ENCODE measurements around the gene GPC5. TPM values are rescaled to one million over a fixed set of nuclear protein-coding genes. Genes with fewer than 3 reads are reported as not detected.

GPC5 gene
- total and polyA plus RNA-seq, 9 of the 15 experiments (the other 6 are each of a cell fraction or from before 2014, with no cell fraction given) = 0.18 to 0.27 TPM; not detected in 7

DNA sequence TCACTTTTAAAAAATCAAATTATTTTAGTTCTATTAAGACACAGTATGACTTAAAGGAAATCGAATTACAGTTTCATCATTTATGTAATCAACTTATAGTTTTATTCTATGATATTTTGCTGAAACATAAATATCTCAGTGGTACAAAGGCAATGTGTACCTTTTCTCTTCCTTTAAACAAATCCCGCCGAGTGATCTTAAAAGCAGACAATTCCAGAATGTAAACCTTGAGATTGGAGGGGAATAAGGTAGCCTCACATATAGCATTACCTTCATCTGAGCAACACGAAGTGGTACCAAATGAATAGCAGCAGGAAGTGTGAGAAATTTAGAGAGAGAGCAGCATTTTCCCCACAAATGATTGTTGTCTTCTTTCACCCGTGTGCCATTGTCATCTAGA lies 986.0 kb downstream of the GPC5 start (continued):
- TF ChIP-seq XRCC3 (IDR thresholded peaks at IDR 0.05) (no peak), HMG20A (CRISPR knock-in tag; conservative IDR thresholded peaks at IDR 0.05) (0 out of 2 replicates have a peak, but pooled peaks have one; percentile 30)
- TF ChIP-seq, protein P1, sequence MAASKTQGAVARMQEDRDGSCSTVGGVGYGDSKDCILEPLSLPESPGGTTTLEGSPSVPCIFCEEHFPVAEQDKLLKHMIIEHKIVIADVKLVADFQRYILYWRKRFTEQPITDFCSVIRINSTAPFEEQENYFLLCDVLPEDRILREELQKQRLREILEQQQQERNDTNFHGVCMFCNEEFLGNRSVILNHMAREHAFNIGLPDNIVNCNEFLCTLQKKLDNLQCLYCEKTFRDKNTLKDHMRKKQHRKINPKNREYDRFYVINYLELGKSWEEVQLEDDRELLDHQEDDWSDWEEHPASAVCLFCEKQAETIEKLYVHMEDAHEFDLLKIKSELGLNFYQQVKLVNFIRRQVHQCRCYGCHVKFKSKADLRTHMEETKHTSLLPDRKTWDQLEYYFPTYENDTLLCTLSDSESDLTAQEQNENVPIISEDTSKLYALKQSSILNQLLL (CRISPR knock-in tag; IDR thresholded peaks at IDR 0.05; ENCODE audit: borderline replicate concordance) = 0 out of 2 replicates have a peak, but pooled peaks have one; percentile 52

DNA sequence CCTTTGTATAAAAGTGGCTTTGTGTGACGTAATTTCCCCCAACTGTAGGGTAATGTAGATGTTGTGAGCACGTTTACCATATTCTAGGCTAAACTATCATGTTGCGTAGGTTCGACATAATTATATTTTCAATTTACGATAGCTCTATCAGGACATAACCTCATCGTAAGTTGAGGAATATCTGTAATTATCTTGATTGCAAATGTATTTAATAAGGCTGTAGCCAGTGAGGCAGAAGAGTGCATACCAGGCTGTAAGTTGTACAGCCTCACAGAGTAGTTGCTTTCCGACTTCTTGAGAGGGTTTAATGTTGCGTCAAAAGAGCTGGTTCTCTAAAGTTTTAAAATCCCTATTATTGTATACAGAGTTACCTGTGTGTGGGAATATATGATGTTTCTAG lies 988.8 kb downstream of the GPC5 start:
- Histone ChIP-seq H4K20me1 (replicated peaks; ENCODE audit: control insufficient read depth, insufficient read depth, low read length) (no peaks in the 10 kb centered on the region), H3K27me3 (ENCODE audit: control insufficient read depth in 2 of 2, insufficient read depth in 2 of 2, low read length in 2 of 2) (no peaks in the 10 kb centered on the region), H2AFZ (ENCODE audit: low read depth, low read length) (no peak overlapping the region), H3K79me2 (ENCODE audit: control insufficient read depth, insufficient read depth, low read length) (no peaks in the 10 kb centered on the region), H3K4me1 (replicated peaks in 1 of 2; ENCODE audit: control insufficient read depth in 2 of 2, insufficient read depth in 2 of 2, low read length in 2 of 2) (no peaks in the 10 kb centered on the region), H3K36me3 (ENCODE audit: control insufficient read depth, insufficient read depth, low read length) (no peaks in the 10 kb centered on the region), H3K9ac (ENCODE audit: insufficient read depth in 1 of 2, low read depth in 2 of 2, low read length in 2 of 2) (no peak overlapping the region), H3K9me3 (replicated peaks; ENCODE audit: control insufficient read depth, insufficient read depth, low read depth, low read length) (no peaks in the 10 kb centered on the region), H3K4me2 (ENCODE audit: insufficient read depth, low read length) (no peak overlapping the region), H3K4me3 (no peak overlapping the region), H3K9me1 (ENCODE audit: control insufficient read depth, insufficient read depth, low read length) (no peaks in the 10 kb centered on the region), H3K27ac (ENCODE audit: extremely low read depth, low read depth, low read length) (no peak overlapping the region)
- in situ Hi-C loops (cut with MboI) (no loop called here), intact Hi-C loops (cut with micrococcal nuclease) (no loop called here)
- BruUV-seq (replicated peaks) = no TSS peak
- CTCF ChIA-PET (ENCODE audit: low intra/inter-chr PET ratio) = no interaction called here
- DNase-seq (ENCODE audit: extremely low read depth in 1 of 4, low spot score in 3 of 4) (no peak), ATAC-seq (no peak; the same call in 2 of the 3 replicates), FAIRE-seq (no peak)
- 3% methylated on average over 8 of the region's 8 CpGs for WGBS (ENCODE audit: insufficient coverage, low coverage, missing lambda C conversion rate)
- POLR2A ChIA-PET = interaction anchor here (0.7 to 1.5 kb wide), 3 partner anchors 10 to 99 kb away, joined by 5 to 6 read pairs (median 5); no protein-coding TSS in a partner anchor
- TF ChIP-seq ZNF324 (CRISPR knock-in tag; IDR thresholded peaks at IDR 0.05) (0 out of 2 replicates have a peak, but pooled peaks have one; percentile 31), KLF13 (tag; IDR thresholded peaks at IDR 0.05; ENCODE audit: borderline replicate concordance, low read depth) (no peak), ZC3H11A (IDR thresholded peaks at IDR 0.05; ENCODE audit: low read depth, low read length) (no peak)
- TF ChIP-seq, protein P2, sequence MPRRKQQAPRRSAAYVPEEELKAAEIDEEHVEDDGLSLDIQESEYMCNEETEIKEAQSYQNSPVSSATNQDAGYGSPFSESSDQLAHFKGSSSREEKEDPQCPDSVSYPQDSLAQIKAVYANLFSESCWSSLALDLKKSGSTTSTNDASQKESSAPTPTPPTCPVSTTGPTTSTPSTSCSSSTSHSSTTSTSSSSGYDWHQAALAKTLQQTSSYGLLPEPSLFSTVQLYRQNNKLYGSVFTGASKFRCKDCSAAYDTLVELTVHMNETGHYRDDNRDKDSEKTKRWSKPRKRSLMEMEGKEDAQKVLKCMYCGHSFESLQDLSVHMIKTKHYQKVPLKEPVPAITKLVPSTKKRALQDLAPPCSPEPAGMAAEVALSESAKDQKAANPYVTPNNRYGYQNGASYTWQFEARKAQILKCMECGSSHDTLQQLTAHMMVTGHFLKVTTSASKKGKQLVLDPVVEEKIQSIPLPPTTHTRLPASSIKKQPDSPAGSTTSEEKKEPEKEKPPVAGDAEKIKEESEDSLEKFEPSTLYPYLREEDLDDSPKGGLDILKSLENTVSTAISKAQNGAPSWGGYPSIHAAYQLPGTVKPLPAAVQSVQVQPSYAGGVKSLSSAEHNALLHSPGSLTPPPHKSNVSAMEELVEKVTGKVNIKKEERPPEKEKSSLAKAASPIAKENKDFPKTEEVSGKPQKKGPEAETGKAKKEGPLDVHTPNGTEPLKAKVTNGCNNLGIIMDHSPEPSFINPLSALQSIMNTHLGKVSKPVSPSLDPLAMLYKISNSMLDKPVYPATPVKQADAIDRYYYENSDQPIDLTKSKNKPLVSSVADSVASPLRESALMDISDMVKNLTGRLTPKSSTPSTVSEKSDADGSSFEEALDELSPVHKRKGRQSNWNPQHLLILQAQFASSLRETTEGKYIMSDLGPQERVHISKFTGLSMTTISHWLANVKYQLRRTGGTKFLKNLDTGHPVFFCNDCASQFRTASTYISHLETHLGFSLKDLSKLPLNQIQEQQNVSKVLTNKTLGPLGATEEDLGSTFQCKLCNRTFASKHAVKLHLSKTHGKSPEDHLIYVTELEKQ (CRISPR knock-in tag; IDR thresholded peaks at IDR 0.05) = no peak
- TF ChIP-seq, protein P3, sequence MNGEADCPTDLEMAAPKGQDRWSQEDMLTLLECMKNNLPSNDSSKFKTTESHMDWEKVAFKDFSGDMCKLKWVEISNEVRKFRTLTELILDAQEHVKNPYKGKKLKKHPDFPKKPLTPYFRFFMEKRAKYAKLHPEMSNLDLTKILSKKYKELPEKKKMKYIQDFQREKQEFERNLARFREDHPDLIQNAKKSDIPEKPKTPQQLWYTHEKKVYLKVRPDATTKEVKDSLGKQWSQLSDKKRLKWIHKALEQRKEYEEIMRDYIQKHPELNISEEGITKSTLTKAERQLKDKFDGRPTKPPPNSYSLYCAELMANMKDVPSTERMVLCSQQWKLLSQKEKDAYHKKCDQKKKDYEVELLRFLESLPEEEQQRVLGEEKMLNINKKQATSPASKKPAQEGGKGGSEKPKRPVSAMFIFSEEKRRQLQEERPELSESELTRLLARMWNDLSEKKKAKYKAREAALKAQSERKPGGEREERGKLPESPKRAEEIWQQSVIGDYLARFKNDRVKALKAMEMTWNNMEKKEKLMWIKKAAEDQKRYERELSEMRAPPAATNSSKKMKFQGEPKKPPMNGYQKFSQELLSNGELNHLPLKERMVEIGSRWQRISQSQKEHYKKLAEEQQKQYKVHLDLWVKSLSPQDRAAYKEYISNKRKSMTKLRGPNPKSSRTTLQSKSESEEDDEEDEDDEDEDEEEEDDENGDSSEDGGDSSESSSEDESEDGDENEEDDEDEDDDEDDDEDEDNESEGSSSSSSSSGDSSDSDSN (IDR thresholded peaks at IDR 0.05; ENCODE audit: borderline replicate concordance in 1 of 2, low read depth in 2 of 2, low read length in 2 of 2) = 0 out of 4 replicates have a peak, but pooled peaks of 1 of the 2 experiments have one; percentile 35
- TF ChIP-seq, protein P4, sequence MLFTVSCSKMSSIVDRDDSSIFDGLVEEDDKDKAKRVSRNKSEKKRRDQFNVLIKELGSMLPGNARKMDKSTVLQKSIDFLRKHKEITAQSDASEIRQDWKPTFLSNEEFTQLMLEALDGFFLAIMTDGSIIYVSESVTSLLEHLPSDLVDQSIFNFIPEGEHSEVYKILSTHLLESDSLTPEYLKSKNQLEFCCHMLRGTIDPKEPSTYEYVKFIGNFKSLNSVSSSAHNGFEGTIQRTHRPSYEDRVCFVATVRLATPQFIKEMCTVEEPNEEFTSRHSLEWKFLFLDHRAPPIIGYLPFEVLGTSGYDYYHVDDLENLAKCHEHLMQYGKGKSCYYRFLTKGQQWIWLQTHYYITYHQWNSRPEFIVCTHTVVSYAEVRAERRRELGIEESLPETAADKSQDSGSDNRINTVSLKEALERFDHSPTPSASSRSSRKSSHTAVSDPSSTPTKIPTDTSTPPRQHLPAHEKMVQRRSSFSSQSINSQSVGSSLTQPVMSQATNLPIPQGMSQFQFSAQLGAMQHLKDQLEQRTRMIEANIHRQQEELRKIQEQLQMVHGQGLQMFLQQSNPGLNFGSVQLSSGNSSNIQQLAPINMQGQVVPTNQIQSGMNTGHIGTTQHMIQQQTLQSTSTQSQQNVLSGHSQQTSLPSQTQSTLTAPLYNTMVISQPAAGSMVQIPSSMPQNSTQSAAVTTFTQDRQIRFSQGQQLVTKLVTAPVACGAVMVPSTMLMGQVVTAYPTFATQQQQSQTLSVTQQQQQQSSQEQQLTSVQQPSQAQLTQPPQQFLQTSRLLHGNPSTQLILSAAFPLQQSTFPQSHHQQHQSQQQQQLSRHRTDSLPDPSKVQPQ (CRISPR knock-in tag; IDR thresholded peaks at IDR 0.05; ENCODE audit: borderline replicate concordance) = 0 out of 2 replicates have a peak, but pooled peaks have one; percentile 46
